Rectal smooth muscle tissue (tissue), 1 donor: Measurements from ENCODE around the gene CHI3L2.
A peak's percentile ranks its signal among the peaks of the same experiment; 100 is the strongest.

Experiments used
- H3K27ac ChIP-seq: one replicate; pipeline ENCODE4 v1.7.0; 2013; ENCODE audit warnings: low read depth, low read length, inconsistent platforms
- H3K27me3 ChIP-seq: one replicate; pipeline ENCODE4 v1.7.0; 2013; ENCODE audit warnings: low read length; ENCODE audit not compliant: control insufficient read depth, insufficient read depth
- H3K36me3 ChIP-seq: one replicate; pipeline ENCODE4 v1.7.0; 2013; ENCODE audit warnings: low read length; ENCODE audit not compliant: control insufficient read depth, insufficient read depth
- H3K4me1 ChIP-seq: one replicate; pipeline ENCODE4 v1.7.0; 2013; ENCODE audit warnings: low read length; ENCODE audit not compliant: control insufficient read depth, insufficient read depth
- H3K4me3 ChIP-seq: one replicate; pipeline ENCODE4 v1.7.0; 2013; ENCODE audit warnings: low read length
- H3K9ac ChIP-seq: one replicate; pipeline ENCODE4 v1.7.0; 2013; ENCODE audit warnings: low read length

The CHI3L2 gene

GRCh38 chr1:111196213-111196612, 31.3 kb upstream of the CHI3L2 start:
- no peak overlapping the region for H3K9ac ChIP-seq
- H3K36me3 ChIP-seq = peaks cover 5% of the 10 kb centered on the region
- no peaks in the 10 kb centered on the region for H3K27me3 ChIP-seq
- no peaks in the 10 kb centered on the region for H3K4me1 ChIP-seq
- no peak overlapping the region for H3K27ac ChIP-seq
- H3K4me3 ChIP-seq = no peak overlapping the region

GRCh38 chr1:111197598-111198284, 29.8 kb upstream of the CHI3L2 start:
- Histone ChIP-seq H3K27ac (no peak overlapping the region), H3K4me1 (no peaks in the 10 kb centered on the region), H3K4me3 (peak overlapping the region; percentile 17), H3K36me3 (peaks cover 5% of the 10 kb centered on the region), H3K27me3 (no peaks in the 10 kb centered on the region), H3K9ac (no peak overlapping the region)

GRCh38 chr1:111198836-111199235, 28.7 kb upstream of the CHI3L2 start:
- peaks cover 5% of the 10 kb centered on the region for H3K36me3 ChIP-seq
- no peaks in the 10 kb centered on the region for H3K27me3 ChIP-seq
- peak overlapping the region; percentile 45 for H3K4me3 ChIP-seq
- no peak overlapping the region for H3K9ac ChIP-seq
- H3K4me1 ChIP-seq = no peaks in the 10 kb centered on the region
- H3K27ac ChIP-seq = no peak overlapping the region

GRCh38 chr1:111199329-111199728, 28.2 kb upstream of the CHI3L2 start:
- Histone ChIP-seq H3K4me3 (peak overlapping the region; percentile 45), H3K27ac (no peak overlapping the region), H3K27me3 (no peaks in the 10 kb centered on the region), H3K36me3 (peaks cover 5% of the 10 kb centered on the region), H3K9ac (no peak overlapping the region), H3K4me1 (no peaks in the 10 kb centered on the region)

- peak within 1 kb of the TSS; percentile 45 for H3K4me3 ChIP-seq
- peaks cover 6% of the 10 kb centered on the region for H3K27me3 ChIP-seq
- no peak within 1 kb of the TSS for H3K9ac ChIP-seq
- peaks cover 3% of the 10 kb centered on the region for H3K36me3 ChIP-seq
- no peak within 1 kb of the TSS for H3K27ac ChIP-seq
- no peaks in the 10 kb centered on the region for H3K4me1 ChIP-seq
These were observed 27.4 kb upstream of the CHI3L2 start, which contains the start of gene DENND2D for GRCh38 chr1:111199881-111200801. TSS of gene DENND2D (minus strand) at chr1:111200646. CDS start at chr1:111200459, 187 bp downstream.

- Histone ChIP-seq H3K9ac (no peak overlapping the region), H3K27me3 (peaks cover 6% of the 10 kb centered on the region), H3K27ac (no peak overlapping the region), H3K4me3 (peak overlapping the region; percentile 45), H3K4me1 (no peaks in the 10 kb centered on the region), H3K36me3 (peaks cover 3% of the 10 kb centered on the region)
These were observed 26.7 kb upstream of the CHI3L2 start for GRCh38 chr1:111200802-111201161.

- Histone ChIP-seq H3K36me3 (peaks cover 3% of the 10 kb centered on the region), H3K27me3 (peaks cover 6% of the 10 kb centered on the region), H3K27ac (no peak overlapping the region), H3K4me3 (peak overlapping the region; percentile 19), H3K4me1 (no peaks in the 10 kb centered on the region), H3K9ac (no peak overlapping the region)
These were observed 26.0 kb upstream of the CHI3L2 start for GRCh38 chr1:111201275-111202090.

GRCh38 chr1:111202366-111202706, 25.2 kb upstream of the CHI3L2 start:
- peaks cover 3% of the 10 kb centered on the region for H3K36me3 ChIP-seq
- H3K27me3 ChIP-seq = peaks cover 6% of the 10 kb centered on the region
- no peak overlapping the region for H3K9ac ChIP-seq
- peak overlapping the region; percentile 10 for H3K4me3 ChIP-seq
- H3K4me1 ChIP-seq = no peaks in the 10 kb centered on the region
- H3K27ac ChIP-seq = no peak overlapping the region

- H3K27me3 ChIP-seq = peaks cover 6% of the 10 kb centered on the region
- H3K4me3 ChIP-seq = peak overlapping the region; percentile 59
- no peaks in the 10 kb centered on the region for H3K4me1 ChIP-seq
- no peak overlapping the region for H3K27ac ChIP-seq
- H3K9ac ChIP-seq = no peak overlapping the region
- H3K36me3 ChIP-seq = no peaks in the 10 kb centered on the region
These were observed 24.5 kb upstream of the CHI3L2 start for GRCh38 chr1:111202707-111203623.

GRCh38 chr1:111203681-111204200, 23.8 kb upstream of the CHI3L2 start:
- Histone ChIP-seq H3K4me3 (peak overlapping the region; percentile 66), H3K27me3 (peaks cover 6% of the 10 kb centered on the region), H3K9ac (no peak overlapping the region), H3K4me1 (no peaks in the 10 kb centered on the region), H3K36me3 (no peaks in the 10 kb centered on the region), H3K27ac (peak overlapping the region; percentile 23)

GRCh38 chr1:111204201-111204982, 23.1 kb upstream of the CHI3L2 start:
- Histone ChIP-seq H3K27ac (peak overlapping the region; percentile 23), H3K4me3 (peak overlapping the region; percentile 66), H3K4me1 (no peaks in the 10 kb centered on the region), H3K36me3 (no peaks in the 10 kb centered on the region), H3K27me3 (peaks cover 6% of the 10 kb centered on the region), H3K9ac (no peak overlapping the region)
